WTC11 (cell line): ENCODE measurements around the gene SMYD3.
"Not testable (repeated sequence)": the region's sequence is repeated elsewhere in the genome, so short reads cannot be mapped to it uniquely, and the experiment has no call there.

Experiments
- FOXJ3 ChIP-seq: sonication (generic); formaldehyde crosslinking; IDR thresholded peaks from 2 replicates; pipeline ENCODE4 v1.9.0; 2021; ENCODE audit warnings: missing genetic modification reagents, mild to moderate bottlenecking, borderline replicate concordance
- NR1H2 ChIP-seq: sonication (generic); formaldehyde crosslinking; IDR thresholded peaks from 2 replicates; pipeline ENCODE4 v1.9.0; 2021; ENCODE audit warnings: mild to moderate bottlenecking, moderate library complexity, missing genetic modification reagents
- NR2C2 ChIP-seq: sonication (generic); formaldehyde crosslinking; IDR thresholded peaks from 2 replicates; pipeline ENCODE4 v1.8.0; 2022; ENCODE audit warnings: mild to moderate bottlenecking, missing genetic modification reagents
- ZNF232 ChIP-seq: sonication (generic); formaldehyde crosslinking; IDR thresholded peaks from 2 replicates; pipeline ENCODE4 v1.8.0; 2022; ENCODE audit warnings: mild to moderate bottlenecking, missing genetic modification reagents
- ZNF671 ChIP-seq: fragments of 250-450 bp; sonication (Bioruptor Pico); IDR thresholded peaks from 2 replicates; pipeline ENCODE4 v1.8.0; 2021; ENCODE audit warnings: mild to moderate bottlenecking
- TF ChIP-seq, protein P1 (sequence below): fragments of 200-600 bp; IDR thresholded peaks from 2 replicates; pipeline ENCODE4 v1.8.0; 2022; ENCODE audit warnings: antibody characterized with exemption
- TF ChIP-seq, protein P2 (sequence below): sonication (generic); formaldehyde crosslinking; IDR thresholded peaks from 2 replicates; pipeline ENCODE4 v1.8.1; 2023; ENCODE audit warnings: mild to moderate bottlenecking, missing genetic modification reagents, borderline replicate concordance
- TF ChIP-seq, protein P3 (sequence below): sonication (generic); formaldehyde crosslinking; conservative IDR thresholded peaks from 2 replicates; pipeline ENCODE4 v1.8.1; 2022; ENCODE audit warnings: mild to moderate bottlenecking, missing genetic modification reagents
- TF ChIP-seq, protein P4 (sequence below): sonication (generic); formaldehyde crosslinking; IDR thresholded peaks from 2 replicates; pipeline ENCODE4 v1.8.0; 2022; ENCODE audit warnings: mild to moderate bottlenecking, missing genetic modification reagents
- TF ChIP-seq, protein P5 (sequence below): sonication (generic); formaldehyde crosslinking; IDR thresholded peaks from 2 replicates; pipeline ENCODE4 v1.8.1; 2022; ENCODE audit warnings: missing genetic modification reagents, borderline replicate concordance
- TF ChIP-seq, protein P6 (sequence below): sonication (generic); formaldehyde crosslinking; IDR thresholded peaks from 2 replicates; pipeline ENCODE4 v1.8.0; 2022; ENCODE audit warnings: mild to moderate bottlenecking, missing genetic modification reagents
- TF ChIP-seq, protein P7 (sequence below): sonication (generic); formaldehyde crosslinking; IDR thresholded peaks from 2 replicates; pipeline ENCODE4 v1.8.0; 2023; ENCODE audit warnings: missing genetic modification reagents

DNA sequence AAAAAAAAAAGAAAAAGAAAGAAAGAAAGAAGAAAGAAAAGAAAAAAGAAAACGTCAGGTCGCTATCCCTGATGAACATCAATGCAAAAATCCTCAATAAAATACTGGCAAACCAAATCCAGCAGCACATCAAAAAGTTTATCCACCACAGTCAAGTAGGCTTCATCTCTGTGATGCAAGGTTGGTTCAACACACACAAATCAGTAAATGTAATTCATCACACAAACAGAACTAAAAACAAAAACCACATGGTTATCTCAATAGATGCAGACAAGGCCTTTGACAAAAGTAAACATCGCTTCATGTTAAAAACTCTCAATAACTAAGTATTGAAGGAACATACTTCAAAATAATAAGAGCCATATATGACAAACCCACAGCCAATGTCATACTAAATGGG is 779.0 kb downstream of the SMYD3 start:
- TF ChIP-seq, protein P1, sequence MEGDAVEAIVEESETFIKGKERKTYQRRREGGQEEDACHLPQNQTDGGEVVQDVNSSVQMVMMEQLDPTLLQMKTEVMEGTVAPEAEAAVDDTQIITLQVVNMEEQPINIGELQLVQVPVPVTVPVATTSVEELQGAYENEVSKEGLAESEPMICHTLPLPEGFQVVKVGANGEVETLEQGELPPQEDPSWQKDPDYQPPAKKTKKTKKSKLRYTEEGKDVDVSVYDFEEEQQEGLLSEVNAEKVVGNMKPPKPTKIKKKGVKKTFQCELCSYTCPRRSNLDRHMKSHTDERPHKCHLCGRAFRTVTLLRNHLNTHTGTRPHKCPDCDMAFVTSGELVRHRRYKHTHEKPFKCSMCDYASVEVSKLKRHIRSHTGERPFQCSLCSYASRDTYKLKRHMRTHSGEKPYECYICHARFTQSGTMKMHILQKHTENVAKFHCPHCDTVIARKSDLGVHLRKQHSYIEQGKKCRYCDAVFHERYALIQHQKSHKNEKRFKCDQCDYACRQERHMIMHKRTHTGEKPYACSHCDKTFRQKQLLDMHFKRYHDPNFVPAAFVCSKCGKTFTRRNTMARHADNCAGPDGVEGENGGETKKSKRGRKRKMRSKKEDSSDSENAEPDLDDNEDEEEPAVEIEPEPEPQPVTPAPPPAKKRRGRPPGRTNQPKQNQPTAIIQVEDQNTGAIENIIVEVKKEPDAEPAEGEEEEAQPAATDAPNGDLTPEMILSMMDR: not testable (repeated sequence)
- TF ChIP-seq, protein P2, sequence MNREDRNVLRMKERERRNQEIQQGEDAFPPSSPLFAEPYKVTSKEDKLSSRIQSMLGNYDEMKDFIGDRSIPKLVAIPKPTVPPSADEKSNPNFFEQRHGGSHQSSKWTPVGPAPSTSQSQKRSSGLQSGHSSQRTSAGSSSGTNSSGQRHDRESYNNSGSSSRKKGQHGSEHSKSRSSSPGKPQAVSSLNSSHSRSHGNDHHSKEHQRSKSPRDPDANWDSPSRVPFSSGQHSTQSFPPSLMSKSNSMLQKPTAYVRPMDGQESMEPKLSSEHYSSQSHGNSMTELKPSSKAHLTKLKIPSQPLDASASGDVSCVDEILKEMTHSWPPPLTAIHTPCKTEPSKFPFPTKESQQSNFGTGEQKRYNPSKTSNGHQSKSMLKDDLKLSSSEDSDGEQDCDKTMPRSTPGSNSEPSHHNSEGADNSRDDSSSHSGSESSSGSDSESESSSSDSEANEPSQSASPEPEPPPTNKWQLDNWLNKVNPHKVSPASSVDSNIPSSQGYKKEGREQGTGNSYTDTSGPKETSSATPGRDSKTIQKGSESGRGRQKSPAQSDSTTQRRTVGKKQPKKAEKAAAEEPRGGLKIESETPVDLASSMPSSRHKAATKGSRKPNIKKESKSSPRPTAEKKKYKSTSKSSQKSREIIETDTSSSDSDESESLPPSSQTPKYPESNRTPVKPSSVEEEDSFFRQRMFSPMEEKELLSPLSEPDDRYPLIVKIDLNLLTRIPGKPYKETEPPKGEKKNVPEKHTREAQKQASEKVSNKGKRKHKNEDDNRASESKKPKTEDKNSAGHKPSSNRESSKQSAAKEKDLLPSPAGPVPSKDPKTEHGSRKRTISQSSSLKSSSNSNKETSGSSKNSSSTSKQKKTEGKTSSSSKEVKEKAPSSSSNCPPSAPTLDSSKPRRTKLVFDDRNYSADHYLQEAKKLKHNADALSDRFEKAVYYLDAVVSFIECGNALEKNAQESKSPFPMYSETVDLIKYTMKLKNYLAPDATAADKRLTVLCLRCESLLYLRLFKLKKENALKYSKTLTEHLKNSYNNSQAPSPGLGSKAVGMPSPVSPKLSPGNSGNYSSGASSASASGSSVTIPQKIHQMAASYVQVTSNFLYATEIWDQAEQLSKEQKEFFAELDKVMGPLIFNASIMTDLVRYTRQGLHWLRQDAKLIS (CRISPR knock-in tag): not testable (repeated sequence)
- TF ChIP-seq NR2C2; ZNF232; NR1H2 (CRISPR knock-in tag); ZNF671 (CRISPR knock-in tag); FOXJ3 (CRISPR knock-in tag): not testable (repeated sequence)
- TF ChIP-seq, protein P3, sequence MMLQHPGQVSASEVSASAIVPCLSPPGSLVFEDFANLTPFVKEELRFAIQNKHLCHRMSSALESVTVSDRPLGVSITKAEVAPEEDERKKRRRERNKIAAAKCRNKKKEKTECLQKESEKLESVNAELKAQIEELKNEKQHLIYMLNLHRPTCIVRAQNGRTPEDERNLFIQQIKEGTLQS (CRISPR knock-in tag): not testable (repeated sequence)
- TF ChIP-seq, protein P4, sequence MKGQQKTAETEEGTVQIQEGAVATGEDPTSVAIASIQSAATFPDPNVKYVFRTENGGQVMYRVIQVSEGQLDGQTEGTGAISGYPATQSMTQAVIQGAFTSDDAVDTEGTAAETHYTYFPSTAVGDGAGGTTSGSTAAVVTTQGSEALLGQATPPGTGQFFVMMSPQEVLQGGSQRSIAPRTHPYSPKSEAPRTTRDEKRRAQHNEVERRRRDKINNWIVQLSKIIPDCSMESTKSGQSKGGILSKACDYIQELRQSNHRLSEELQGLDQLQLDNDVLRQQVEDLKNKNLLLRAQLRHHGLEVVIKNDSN: not testable (repeated sequence)
- TF ChIP-seq, protein P5, sequence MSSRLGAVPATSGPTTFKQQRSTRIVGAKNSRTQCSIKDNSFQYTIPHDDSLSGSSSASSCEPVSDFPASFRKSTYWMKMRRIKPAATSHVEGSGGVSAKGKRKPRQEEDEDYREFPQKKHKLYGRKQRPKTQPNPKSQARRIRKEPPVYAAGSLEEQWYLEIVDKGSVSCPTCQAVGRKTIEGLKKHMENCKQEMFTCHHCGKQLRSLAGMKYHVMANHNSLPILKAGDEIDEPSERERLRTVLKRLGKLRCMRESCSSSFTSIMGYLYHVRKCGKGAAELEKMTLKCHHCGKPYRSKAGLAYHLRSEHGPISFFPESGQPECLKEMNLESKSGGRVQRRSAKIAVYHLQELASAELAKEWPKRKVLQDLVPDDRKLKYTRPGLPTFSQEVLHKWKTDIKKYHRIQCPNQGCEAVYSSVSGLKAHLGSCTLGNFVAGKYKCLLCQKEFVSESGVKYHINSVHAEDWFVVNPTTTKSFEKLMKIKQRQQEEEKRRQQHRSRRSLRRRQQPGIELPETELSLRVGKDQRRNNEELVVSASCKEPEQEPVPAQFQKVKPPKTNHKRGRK (CRISPR knock-in tag): not testable (repeated sequence)
- TF ChIP-seq, protein P6, sequence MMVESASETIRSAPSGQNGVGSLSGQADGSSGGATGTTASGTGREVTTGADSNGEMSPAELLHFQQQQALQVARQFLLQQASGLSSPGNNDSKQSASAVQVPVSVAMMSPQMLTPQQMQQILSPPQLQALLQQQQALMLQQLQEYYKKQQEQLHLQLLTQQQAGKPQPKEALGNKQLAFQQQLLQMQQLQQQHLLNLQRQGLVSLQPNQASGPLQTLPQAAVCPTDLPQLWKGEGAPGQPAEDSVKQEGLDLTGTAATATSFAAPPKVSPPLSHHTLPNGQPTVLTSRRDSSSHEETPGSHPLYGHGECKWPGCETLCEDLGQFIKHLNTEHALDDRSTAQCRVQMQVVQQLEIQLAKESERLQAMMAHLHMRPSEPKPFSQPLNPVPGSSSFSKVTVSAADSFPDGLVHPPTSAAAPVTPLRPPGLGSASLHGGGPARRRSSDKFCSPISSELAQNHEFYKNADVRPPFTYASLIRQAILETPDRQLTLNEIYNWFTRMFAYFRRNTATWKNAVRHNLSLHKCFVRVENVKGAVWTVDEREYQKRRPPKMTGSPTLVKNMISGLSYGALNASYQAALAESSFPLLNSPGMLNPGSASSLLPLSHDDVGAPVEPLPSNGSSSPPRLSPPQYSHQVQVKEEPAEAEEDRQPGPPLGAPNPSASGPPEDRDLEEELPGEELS (CRISPR knock-in tag): not testable (repeated sequence)
- TF ChIP-seq, protein P7, sequence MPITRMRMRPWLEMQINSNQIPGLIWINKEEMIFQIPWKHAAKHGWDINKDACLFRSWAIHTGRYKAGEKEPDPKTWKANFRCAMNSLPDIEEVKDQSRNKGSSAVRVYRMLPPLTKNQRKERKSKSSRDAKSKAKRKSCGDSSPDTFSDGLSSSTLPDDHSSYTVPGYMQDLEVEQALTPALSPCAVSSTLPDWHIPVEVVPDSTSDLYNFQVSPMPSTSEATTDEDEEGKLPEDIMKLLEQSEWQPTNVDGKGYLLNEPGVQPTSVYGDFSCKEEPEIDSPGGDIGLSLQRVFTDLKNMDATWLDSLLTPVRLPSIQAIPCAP (CRISPR knock-in tag): not testable (repeated sequence)
